Endothelial cell of umbilical vein (primary cell): ENCODE measurements around the gene MCF2L. TPM values are rescaled to one million over a fixed set of nuclear protein-coding genes. Genes with fewer than 3 reads are reported as not detected.

Source experiments
- BruUV-seq: library from RNA; stranded (reverse); fragments of 400-500 nt; replicated peaks from 2 replicates; lab custom pipeline; 2021; lab: Mats Ljungman, UMichigan
- CTCF ChIA-PET: fragments of 300-600, 350-600 bp; sonication (Branson Sonifier 250); formaldehyde crosslinking; loops from one replicate; lab custom pipeline; 2021; ENCODE audit warnings: antibody characterized with exemption, inconsistent platforms; lab: Charles Lee
- POLR2A ChIA-PET: fragments of 300-600, 350-600 bp; sonication (Branson Sonifier 250); formaldehyde crosslinking; loops from one replicate; lab custom pipeline; 2021; ENCODE audit warnings: antibody characterized with exemption, inconsistent platforms; lab: Charles Lee
- DNase-seq: peaks from one replicate; pipeline ENCODE4 v3.0.0-alpha.2; 2011; ENCODE audit warnings: low read depth, low spot score
- FAIRE-seq: peaks from 2 replicates; lab custom pipeline; 2011; peaks lifted over from hg19 to GRCh38; lab: Jason Lieb, UNC
- H2AFZ ChIP-seq: 2 replicates; pipeline ENCODE4 v1.6.0; 2012; ENCODE audit warnings: low read depth, low read length, control low read depth, inconsistent platforms
- H3K27ac ChIP-seq: 2 replicates; pipeline ENCODE4 v1.5.1; 2011; ENCODE audit warnings: low read depth, mild to moderate bottlenecking, control low read depth, low read length, moderate library complexity; ENCODE audit not compliant: insufficient read depth
- H3K27me3 ChIP-seq, 2 experiments: 2 replicates each; pipeline versions ENCODE4 v1.6.0 to v1.6.1; 2011; ENCODE audit warnings: low read length in 2 of 2, mixed read lengths in 1 of 2; ENCODE audit not compliant: control insufficient read depth in 2 of 2, insufficient read depth in 2 of 2
- H3K36me3 ChIP-seq, 2 experiments: 2 replicates in 1 of 2; 3 replicates in 1 of 2; pipeline ENCODE4 v1.5.1; 2011; ENCODE audit warnings: low read length in 2 of 2, mild to moderate bottlenecking in 1 of 2, moderate library complexity in 1 of 2; ENCODE audit not compliant: control insufficient read depth in 2 of 2, insufficient read depth in 2 of 2; ENCODE audit errors: extremely low read depth in 1 of 2
- H3K4me1 ChIP-seq: 3 replicates; pipeline ENCODE4 v1.5.1; 2011; ENCODE audit warnings: mild to moderate bottlenecking, low read length; ENCODE audit not compliant: control insufficient read depth, insufficient read depth; ENCODE audit errors: extremely low read depth
- H3K4me2 ChIP-seq: 2 replicates; pipeline ENCODE4 v1.6.1; 2011; ENCODE audit warnings: low read length, control low read depth, mixed read lengths; ENCODE audit not compliant: insufficient read depth
- H3K4me3 ChIP-seq, 3 experiments: fragments of 200-600 bp in 1 of 3; sonication (generic), shearing (Covaris generic) in 1 of 3; replicated peaks in 1 of 3; 2 replicates each; pipeline ENCODE4 v1.5.1; 2011 to 2016; ENCODE audit warnings: control low read depth in 3 of 3, low read length in 3 of 3, mild to moderate bottlenecking in 2 of 3, inconsistent platforms in 1 of 3, low read depth in 1 of 3, moderate library complexity in 1 of 3; ENCODE audit not compliant: insufficient read depth in 1 of 3
- H3K79me2 ChIP-seq: 2 replicates; pipeline ENCODE4 v1.6.0; 2012; ENCODE audit warnings: low read length, inconsistent platforms; ENCODE audit not compliant: control insufficient read depth, insufficient read depth
- H3K9ac ChIP-seq: replicated peaks from 2 replicates; pipeline ENCODE3; 2011; ENCODE audit warnings: low read length, control low read depth; ENCODE audit not compliant: insufficient read depth; ENCODE audit errors: extremely low read depth
- H3K9me1 ChIP-seq: replicated peaks from 3 replicates; pipeline ENCODE4 v1.6.0; 2011; ENCODE audit warnings: mild to moderate bottlenecking, low read length; ENCODE audit not compliant: control insufficient read depth, insufficient read depth; ENCODE audit errors: extremely low read depth
- H3K9me3 ChIP-seq: replicated peaks from 2 replicates; pipeline ENCODE4 v1.5.1; 2012; ENCODE audit warnings: low read length, inconsistent platforms; ENCODE audit not compliant: control insufficient read depth, insufficient read depth
- H4K20me1 ChIP-seq: replicated peaks from 2 replicates; pipeline ENCODE3; 2011; ENCODE audit warnings: mild to moderate bottlenecking, low read length; ENCODE audit not compliant: control insufficient read depth, insufficient read depth; ENCODE audit errors: extremely low read depth
- CTCF ChIP-seq, 2 donors: IDR thresholded peaks; 1 replicate in 1 of 2; 2 replicates in 1 of 2; pipeline ENCODE4 v1.5.1; 2011; ENCODE audit warnings: low read length in 2 of 2, mild to moderate bottlenecking in 2 of 2, moderate library complexity in 2 of 2, control low read depth in 1 of 2, inconsistent platforms in 1 of 2, low read depth in 1 of 2; ENCODE audit not compliant: insufficient read depth in 1 of 2; ENCODE audit errors: extremely low read depth in 1 of 2
- EZH2 ChIP-seq: IDR thresholded peaks from 2 replicates; pipeline ENCODE4 v1.6.1; 2012; ENCODE audit warnings: borderline replicate concordance, low read depth, mild to moderate bottlenecking, moderate library complexity, low read length, inconsistent platforms; ENCODE audit not compliant: severe bottlenecking
- FOS ChIP-seq: IDR thresholded peaks from 2 replicates; pipeline ENCODE4 v1.6.1; 2011; ENCODE audit warnings: mild to moderate bottlenecking, low read length, moderate library complexity, borderline replicate concordance; ENCODE audit not compliant: insufficient read depth
- GATA2 ChIP-seq: IDR thresholded peaks from 2 replicates; pipeline ENCODE4 v1.7.0; 2011; ENCODE audit warnings: low read depth, mild to moderate bottlenecking, moderate library complexity, mixed read lengths, low read length; ENCODE audit not compliant: insufficient read length, insufficient read depth
- JUN ChIP-seq: IDR thresholded peaks from 2 replicates; pipeline ENCODE4 v1.6.1; 2011; ENCODE audit warnings: borderline replicate concordance, low read depth; ENCODE audit not compliant: insufficient read length, insufficient read depth
- MAX ChIP-seq: IDR thresholded peaks from 2 replicates; pipeline ENCODE4 v1.6.1; 2011; ENCODE audit not compliant: insufficient read depth, insufficient read length
- MYC ChIP-seq: IDR thresholded peaks from one replicate; pipeline ENCODE4 v1.6.1; 2011; ENCODE audit warnings: mild to moderate bottlenecking, low read depth, low read length
- POLR2A ChIP-seq: IDR thresholded peaks from 2 replicates; pipeline ENCODE4 v1.6.1; 2012; ENCODE audit warnings: low read depth, mild to moderate bottlenecking, control low read depth, low read length
- POLR2AphosphoS5 ChIP-seq: IDR thresholded peaks from 2 replicates; pipeline ENCODE4 v1.6.1; 2012; ENCODE audit warnings: low read depth, mild to moderate bottlenecking, control low read depth, low read length, moderate library complexity; ENCODE audit not compliant: insufficient read depth
- dilution Hi-C: fragments of 300-500 bp; cut with MboI; formaldehyde crosslinking; loops from one replicate; pipeline ENCODE4 v1.15.0; 2019; ENCODE audit warnings: low sequenced_read_pairs; ENCODE audit not compliant: extremely low pct_ligation_motif_present
- intact Hi-C: fragments of 100-400 bp; cut with micrococcal nuclease; formaldehyde crosslinking; loops from one replicate; pipeline ENCODE4 v1.10.0; 2022
- polyA plus RNA-seq, 4 experiments: library from polyadenylated mRNA; depleted of rRNA in 3 of 4; stranded (reverse) in 3 of 4; unstranded in 1 of 4; fragments of >200 nt; gene quantifications; 2 replicates each; pipeline versions ENCODE4 v1.2.1 to v1.2.3, GENCODE V29; 2011 to 2012; ENCODE audit warnings: missing spikeins in 1 of 4
- total RNA-seq: library from RNA; stranded (reverse); gene quantifications from 2 replicates; pipeline ENCODE4 v1.2.3, GENCODE V29; 2021

The MCF2L gene
- total and polyA plus RNA-seq, 2 donors (not counting 3 experiments of a cell fraction or from before 2014, with no cell fraction given), result 0.33 to 0.58 TPM

- no TSS peak for BruUV-seq
- DNase-seq (no peak), FAIRE-seq (no peak)
- H3K4me3 ChIP-seq, result no peak overlapping the region
- no peak for TF ChIP-seq EZH2
- no peak for TF ChIP-seq GATA2
- TF ChIP-seq MAX, result no peak
- no peak for TF ChIP-seq POLR2AphosphoS5
- TF ChIP-seq FOS, result no peak
- no peak for TF ChIP-seq JUN
- TF ChIP-seq POLR2A, result no peak
- TF ChIP-seq CTCF (IDR thresholded peaks at IDR 0.05; ENCODE audit: extremely low read depth in 1 of 2, insufficient read depth in 1 of 2, low read depth in 1 of 2, low read length in 2 of 2), result no peak
- no peak for TF ChIP-seq MYC
- ChIA-PET CTCF (no interaction called here), POLR2A (no interaction called here)
- H3K27ac ChIP-seq, result no peak overlapping the region
- peaks cover 0 to 10% of the 10 kb centered on the region in 2 experiments for H3K27me3 ChIP-seq
- no peak overlapping the region for H3K9ac ChIP-seq
- peaks cover under 1% of the 10 kb centered on the region for H3K4me1 ChIP-seq
- no peak overlapping the region for H3K4me2 ChIP-seq
- intact Hi-C loops, result no loop called here
- no peak overlapping the region for H2AFZ ChIP-seq
- H3K36me3 ChIP-seq, result no peaks in the 10 kb centered on the region
- dilution Hi-C loops, result no loop called here
- no peaks in the 10 kb centered on the region for H4K20me1 ChIP-seq
- no peaks in the 10 kb centered on the region for H3K79me2 ChIP-seq
- H3K9me3 ChIP-seq, result no peaks in the 10 kb centered on the region
- no peaks in the 10 kb centered on the region for H3K9me1 ChIP-seq
These were observed 179.4 kb downstream of the MCF2L start for GRCh38 chr13:113148407-113148806.
